Nasal cavity respiratory epithelium epithelial cell of viscerocranial mucosa (primary cell): Measurements from ENCODE around the gene TMPRSS6. TPM values are rescaled to one million over a fixed set of nuclear protein-coding genes. Genes with fewer than 3 reads are reported as not detected.

Experiments used
- total RNA-seq: library from RNA; depleted of rRNA; stranded (reverse); fragments of >200 nt; gene quantifications from 2 replicates; pipeline ENCODE4 v1.2.3, GENCODE V29; 2014

The TMPRSS6 gene
- total RNA-seq = not detected in 2 replicates

GRCh38 chr22:37109242-37109917 lies at the start of gene TMPRSS6:
Gene TMPRSS6 (minus strand): TSS chr22:37109713. CDS start chr22:37103417, 6,296 bp downstream.

DNA sequence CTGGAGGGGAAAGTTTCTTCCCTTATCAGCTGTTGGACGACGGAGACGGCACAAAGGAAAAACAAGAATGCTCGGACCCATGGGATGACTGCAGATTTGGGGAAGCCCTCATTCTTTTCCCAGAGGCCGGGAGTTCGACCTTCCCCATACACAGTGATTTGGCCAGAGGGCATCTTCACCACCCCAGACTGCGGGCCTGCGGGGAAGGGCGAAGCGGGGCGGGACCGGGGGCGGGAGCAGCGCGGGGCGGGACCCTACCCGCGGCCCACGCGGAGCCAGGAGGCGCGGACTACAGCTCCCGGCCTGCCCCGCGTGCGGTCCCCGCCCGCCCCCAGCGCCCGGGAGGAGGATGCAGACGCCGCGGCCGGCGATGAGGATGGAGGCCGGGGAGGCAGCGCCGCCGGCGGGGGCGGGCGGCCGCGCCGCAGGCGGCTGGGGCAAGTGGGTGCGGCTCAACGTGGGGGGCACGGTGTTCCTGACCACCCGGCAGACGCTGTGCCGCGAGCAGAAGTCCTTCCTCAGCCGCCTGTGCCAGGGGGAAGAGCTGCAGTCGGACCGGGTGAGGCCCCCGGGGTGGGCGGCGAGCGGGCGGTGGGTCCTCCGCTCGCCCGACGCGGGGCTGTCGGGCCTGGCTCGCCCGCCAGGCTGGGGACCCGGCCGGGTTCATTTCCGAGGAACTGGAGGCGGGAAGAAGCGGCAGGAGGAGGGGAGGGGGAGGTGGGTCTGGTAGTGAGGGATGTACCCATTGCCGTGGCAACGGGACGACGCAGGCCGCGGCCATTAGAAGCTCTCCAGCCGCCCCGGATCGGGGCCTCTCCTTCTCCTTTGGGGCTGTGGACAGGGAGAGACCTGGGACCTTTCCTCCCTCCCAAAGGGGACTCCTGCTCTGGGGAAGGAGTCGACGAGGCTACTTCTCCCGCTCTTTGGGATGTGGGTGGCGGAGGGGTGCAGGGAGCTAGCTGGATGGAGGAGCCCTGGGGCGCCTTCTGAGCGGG lies 57.8 kb downstream of the TMPRSS6 start, which contains the start of gene KCTD17:
Gene KCTD17 (plus strand): TSS at position 352 of the 995 bp plus-strand sequence. CDS start 19 bp downstream, at position 371.

DNA sequence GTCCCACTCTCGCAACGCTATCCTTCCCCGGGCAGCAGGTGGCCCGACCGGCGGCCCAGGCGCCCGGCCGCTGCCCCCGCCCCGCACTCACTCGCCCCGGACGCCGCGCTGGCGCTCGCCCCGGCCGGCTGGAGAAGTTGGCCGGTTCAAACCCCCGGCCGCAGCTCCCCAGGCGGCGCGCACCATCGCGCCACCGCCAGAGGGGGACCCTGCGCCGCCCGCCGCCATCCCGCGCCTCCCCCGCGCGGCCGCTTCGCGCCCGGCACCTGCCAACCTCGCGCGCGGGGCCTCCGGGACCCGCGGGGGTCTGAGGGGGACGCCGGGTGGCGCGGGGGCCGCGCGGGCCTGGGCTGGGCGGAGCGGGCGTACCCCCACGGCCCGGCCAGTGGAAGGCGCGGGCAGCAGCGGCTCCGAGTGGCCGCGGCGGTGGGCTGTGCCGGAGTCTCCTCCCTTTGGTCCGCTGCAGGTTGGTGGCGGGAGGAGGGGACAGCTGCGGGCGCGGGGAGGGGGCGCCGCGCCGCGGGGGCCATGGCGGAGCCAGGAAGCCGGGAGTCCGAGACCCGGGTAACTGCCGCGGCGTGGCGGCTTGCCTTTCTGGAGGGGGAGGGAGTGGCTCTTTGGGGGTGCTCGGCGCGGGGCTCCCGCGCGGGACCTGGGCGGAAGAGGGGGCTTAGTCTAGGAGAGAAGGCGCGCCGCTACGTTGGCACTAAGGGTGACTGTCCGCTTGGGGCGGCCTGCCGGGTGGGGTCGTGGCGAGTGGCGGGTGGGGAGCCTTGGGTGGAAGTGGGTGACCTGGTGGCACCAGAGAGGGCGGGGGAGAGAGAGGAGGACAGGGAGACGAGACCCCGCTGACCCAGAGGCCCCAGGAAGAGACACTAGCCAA lies 90.0 kb downstream of the TMPRSS6 start, which contains the start of the genes MPST and TST:
Gene MPST (plus strand): TSS at position 434 of the 883 bp plus-strand sequence. CDS start 95 bp downstream, at position 529.
Gene TST (minus strand): TSS at position 139 of the 883 bp plus-strand sequence. CDS start 715 bp downstream, outside the sequence.

Other genes starting within 250 kb of the TMPRSS6 start
- not detected in 2 replicates for gene NCF4, start 248.7 kb downstream of the TMPRSS6 start, total RNA-seq
- gene CSF2RB, start 196.1 kb downstream of the TMPRSS6 start, total RNA-seq = under 0.01 TPM in 2 replicates
- 32.5 and 39.6 TPM in 2 replicates for gene TST, start 90.3 kb downstream of the TMPRSS6 start, total RNA-seq
- 86.3 and 95.0 TPM in 2 replicates for gene MPST, start 90.0 kb downstream of the TMPRSS6 start, total RNA-seq
- gene KCTD17, start 58.0 kb downstream of the TMPRSS6 start, total RNA-seq = 6.5 and 11.0 TPM in 2 replicates
- 0.14 TPM in 1 of 2 replicates, not detected in the other for gene IL2RB, start 40.2 kb upstream of the TMPRSS6 start, total RNA-seq
- 2.7 and 6.8 TPM in 2 replicates for gene C1QTNF6, start 78.5 kb upstream of the TMPRSS6 start, total RNA-seq
- gene SSTR3, start 102.8 kb upstream of the TMPRSS6 start, total RNA-seq = not detected in 2 replicates
- 6.5 and 18.8 TPM in 2 replicates for gene RAC2, start 134.6 kb upstream of the TMPRSS6 start, total RNA-seq
- under 0.01 TPM in 2 replicates for gene CYTH4, start 172.8 kb upstream of the TMPRSS6 start, total RNA-seq